NB4 (cell line): ENCODE data around the gene POU4F3.

ENCODE experiments used
- DNase-seq: peaks from one replicate; pipeline ENCODE4 v3.0.0; 2010; ENCODE audit warnings: low read depth
- H3K4me3 ChIP-seq: one replicate; pipeline ENCODE4 v1.5.1; 2011; ENCODE audit warnings: mild to moderate bottlenecking, low read depth, low read length, moderate library complexity
- MYC ChIP-seq: IDR thresholded peaks from 2 replicates; pipeline ENCODE4 v1.6.1; 2011; ENCODE audit warnings: low read depth, low read length
- POLR2A ChIP-seq: IDR thresholded peaks from 2 replicates; pipeline ENCODE4 v1.6.1; 2011; ENCODE audit warnings: mild to moderate bottlenecking; ENCODE audit not compliant: insufficient read length; ENCODE audit errors: extremely low read depth
- TF ChIP-seq, protein P1 (sequence below): IDR thresholded peaks from 2 replicates; pipeline ENCODE4 v1.6.1; 2011; ENCODE audit warnings: low read depth, low read length
- TF ChIP-seq, protein P2 (sequence below): IDR thresholded peaks from one replicate; pipeline ENCODE4 v1.5.1; 2012; ENCODE audit warnings: low read depth, low read length

POU4F3 gene

GRCh38 chr5:146302406-146302805, 36.2 kb upstream of the POU4F3 start:
- TF ChIP-seq MYC (no peak), POLR2A (no peak)
- TF ChIP-seq, protein P1, sequence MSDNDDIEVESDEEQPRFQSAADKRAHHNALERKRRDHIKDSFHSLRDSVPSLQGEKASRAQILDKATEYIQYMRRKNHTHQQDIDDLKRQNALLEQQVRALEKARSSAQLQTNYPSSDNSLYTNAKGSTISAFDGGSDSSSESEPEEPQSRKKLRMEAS: no peak
- TF ChIP-seq, protein P2, sequence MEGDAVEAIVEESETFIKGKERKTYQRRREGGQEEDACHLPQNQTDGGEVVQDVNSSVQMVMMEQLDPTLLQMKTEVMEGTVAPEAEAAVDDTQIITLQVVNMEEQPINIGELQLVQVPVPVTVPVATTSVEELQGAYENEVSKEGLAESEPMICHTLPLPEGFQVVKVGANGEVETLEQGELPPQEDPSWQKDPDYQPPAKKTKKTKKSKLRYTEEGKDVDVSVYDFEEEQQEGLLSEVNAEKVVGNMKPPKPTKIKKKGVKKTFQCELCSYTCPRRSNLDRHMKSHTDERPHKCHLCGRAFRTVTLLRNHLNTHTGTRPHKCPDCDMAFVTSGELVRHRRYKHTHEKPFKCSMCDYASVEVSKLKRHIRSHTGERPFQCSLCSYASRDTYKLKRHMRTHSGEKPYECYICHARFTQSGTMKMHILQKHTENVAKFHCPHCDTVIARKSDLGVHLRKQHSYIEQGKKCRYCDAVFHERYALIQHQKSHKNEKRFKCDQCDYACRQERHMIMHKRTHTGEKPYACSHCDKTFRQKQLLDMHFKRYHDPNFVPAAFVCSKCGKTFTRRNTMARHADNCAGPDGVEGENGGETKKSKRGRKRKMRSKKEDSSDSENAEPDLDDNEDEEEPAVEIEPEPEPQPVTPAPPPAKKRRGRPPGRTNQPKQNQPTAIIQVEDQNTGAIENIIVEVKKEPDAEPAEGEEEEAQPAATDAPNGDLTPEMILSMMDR: no peak
- DNase-seq: no peak
- H3K4me3 ChIP-seq: no peak overlapping the region

GRCh38 chr5:146306838-146307237, 31.8 kb upstream of the POU4F3 start:
- H3K4me3 ChIP-seq: no peak overlapping the region
- TF ChIP-seq POLR2A (no peak), MYC (no peak)
- TF ChIP-seq, protein P1: no peak
- TF ChIP-seq, protein P2: no peak
- no peak for DNase-seq

DNA sequence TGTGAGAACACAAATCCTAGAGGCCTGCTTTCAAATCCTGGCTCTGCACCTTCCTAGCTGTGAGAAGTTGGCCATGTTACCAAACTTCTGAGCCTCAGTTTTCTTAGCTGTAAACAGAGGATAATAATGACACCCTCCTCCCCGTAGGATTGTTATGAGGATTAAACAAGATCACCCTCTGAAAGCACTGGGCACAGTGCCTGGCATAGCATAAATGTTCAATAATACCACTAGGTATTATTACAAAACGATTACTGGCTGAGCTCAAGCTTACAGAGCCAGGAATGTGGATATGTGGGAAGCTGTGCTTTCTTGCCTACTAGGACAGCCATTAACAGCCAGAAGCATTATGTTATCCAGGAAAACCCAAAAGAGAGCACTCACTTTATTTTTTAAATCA, 30.8 kb upstream of the POU4F3 start:
- H3K4me3 ChIP-seq: no peak overlapping the region
- no peak for DNase-seq
- TF ChIP-seq, protein P2: no peak
- TF ChIP-seq POLR2A (no peak), MYC (no peak)
- TF ChIP-seq, protein P1: no peak

- TF ChIP-seq MYC (no peak), POLR2A (no peak)
- TF ChIP-seq, protein P2: no peak
- TF ChIP-seq, protein P1: no peak
- H3K4me3 ChIP-seq: no peak overlapping the region
- DNase-seq: no peak
Observed at GRCh38 chr5:146310540-146310939, 28.1 kb upstream of the POU4F3 start.

- H3K4me3 ChIP-seq: no peak overlapping the region
Observed at GRCh38 chr5:146311278-146311677, 27.4 kb upstream of the POU4F3 start.

More at GRCh38 chr5:146311278-146311677, 27.4 kb upstream of the POU4F3 start:
- no peak for DNase-seq
- TF ChIP-seq, protein P2: no peak
- TF ChIP-seq MYC (no peak), POLR2A (no peak)
- TF ChIP-seq, protein P1: no peak
